DMS79 treated with DMSO at 0.1 percent for 48 hours (cell line): ENCODE data around the gene CACNA2D4.

Experiments used
- DNase-seq: peaks from one replicate; lab custom pipeline; 2025; lab: John Stamatoyannopoulos, UW

Gene CACNA2D4

DNA sequence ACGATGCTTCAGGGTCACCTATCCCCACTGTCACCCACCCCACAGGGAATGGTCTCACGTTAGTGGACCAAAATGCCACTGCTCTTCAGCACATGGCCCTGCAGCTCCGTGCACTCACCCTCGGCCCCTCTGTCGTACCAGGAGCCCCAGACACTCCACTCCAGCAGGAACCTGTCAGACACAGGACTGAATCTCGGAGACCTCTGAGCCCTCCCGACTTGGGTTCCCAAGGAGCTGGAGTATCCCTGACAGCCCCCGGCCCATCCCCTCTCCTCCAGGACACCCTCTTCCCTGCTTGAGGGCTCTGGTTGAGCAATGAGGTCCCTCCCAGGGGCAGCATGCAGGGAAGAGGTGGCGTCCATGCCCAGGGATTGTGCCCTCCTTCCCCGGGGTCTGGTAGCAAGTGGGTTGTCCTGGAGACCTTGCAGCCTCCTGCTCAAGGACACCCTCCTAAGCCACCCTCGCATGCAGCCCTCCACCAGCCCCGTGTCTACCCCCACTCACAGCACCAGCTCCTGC is 118.5 kb downstream of the CACNA2D4 start:
- no peak for DNase-seq

DNA sequence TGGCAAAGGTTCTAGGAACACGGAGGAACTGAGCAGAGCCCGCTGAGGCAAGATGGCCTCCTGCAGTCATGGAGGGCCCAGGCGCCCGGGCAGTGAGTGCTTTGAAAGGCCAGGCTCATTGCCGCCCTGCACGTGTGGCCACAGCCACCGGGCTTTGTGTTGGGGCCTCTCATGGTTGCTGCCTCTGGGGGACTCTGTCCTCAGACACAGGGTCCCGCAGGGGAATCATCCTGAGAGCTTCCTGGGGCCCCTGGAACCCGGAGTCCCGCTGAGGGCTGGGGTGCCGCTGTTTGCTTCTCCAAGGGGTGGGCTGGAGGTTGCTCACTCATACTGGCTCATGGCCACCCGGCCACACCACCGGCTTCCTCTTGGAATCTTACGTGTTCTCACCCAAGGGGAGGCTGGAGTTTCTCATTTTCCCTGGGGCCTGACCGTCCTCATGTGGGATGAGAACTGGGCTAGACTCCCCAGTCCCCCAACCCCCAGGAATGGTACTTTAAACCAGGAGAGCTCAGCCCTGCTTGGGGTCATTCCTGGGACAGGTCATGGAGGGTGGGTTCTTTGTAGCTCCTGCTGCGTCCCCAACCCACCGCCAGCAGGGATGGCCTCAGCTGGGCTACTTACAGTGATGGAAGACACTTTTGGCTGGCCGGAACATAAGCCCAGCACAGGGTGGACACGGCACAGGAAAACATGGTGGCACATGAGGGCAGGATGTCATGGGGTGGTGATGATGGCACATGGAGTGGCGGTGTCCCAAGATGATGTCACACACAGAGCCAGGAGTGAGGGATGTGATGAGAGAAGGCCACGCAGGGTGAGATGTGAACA is 119.2 kb downstream of the CACNA2D4 start:
- no peak for DNase-seq

DNA sequence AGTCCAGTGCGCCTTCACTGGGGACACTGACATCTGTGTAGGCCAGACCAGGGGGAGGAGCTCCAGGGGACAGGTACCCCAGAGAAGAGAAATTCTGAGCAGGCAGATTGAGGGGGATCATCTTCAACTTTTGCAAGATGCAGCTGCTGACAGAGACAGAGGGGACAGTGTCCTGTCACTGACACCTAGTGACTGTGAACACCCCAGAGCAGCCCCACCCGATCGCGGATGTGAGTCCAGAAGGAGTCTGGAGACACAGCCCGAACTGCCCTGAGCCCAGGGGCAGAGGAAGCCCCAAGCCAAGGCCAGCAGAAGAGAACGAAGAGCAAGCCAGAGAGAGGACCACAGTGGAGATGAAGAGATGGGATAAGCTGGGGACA is 119.8 kb downstream of the CACNA2D4 start:
- no peak for DNase-seq

DNA sequence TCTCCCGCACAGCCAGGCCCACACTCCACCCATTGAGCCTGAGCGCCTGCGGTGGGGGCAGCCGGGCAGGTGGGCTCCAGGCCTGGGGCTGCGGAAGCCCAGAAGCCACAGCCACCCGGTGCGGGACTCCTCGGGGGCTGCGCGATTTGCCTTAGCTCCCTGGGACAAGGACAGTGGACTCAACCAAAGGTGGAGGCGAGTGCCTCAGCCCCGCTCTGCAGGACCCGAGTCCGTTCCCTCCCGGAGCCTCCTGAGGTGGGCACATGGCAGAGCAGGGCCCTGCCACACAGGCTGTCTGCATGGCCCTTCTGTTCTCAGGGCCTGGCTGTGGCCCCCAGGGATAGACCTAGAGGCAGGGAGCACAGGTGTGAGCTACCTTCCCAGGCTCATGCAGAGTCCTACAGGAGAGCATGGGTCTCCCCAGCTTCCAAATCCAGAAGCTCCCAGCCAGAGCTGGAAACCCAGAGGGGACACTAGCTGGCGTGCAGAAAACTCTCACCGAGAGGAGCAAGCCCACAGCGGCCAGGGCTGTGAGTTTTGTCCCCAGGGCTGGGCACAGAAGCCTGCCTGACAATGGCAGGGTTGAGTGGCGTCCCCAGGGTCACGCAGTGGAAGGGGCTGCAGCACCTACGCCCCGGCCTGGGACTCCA is 120.3 kb downstream of the CACNA2D4 start:
- no peak for DNase-seq

DNA sequence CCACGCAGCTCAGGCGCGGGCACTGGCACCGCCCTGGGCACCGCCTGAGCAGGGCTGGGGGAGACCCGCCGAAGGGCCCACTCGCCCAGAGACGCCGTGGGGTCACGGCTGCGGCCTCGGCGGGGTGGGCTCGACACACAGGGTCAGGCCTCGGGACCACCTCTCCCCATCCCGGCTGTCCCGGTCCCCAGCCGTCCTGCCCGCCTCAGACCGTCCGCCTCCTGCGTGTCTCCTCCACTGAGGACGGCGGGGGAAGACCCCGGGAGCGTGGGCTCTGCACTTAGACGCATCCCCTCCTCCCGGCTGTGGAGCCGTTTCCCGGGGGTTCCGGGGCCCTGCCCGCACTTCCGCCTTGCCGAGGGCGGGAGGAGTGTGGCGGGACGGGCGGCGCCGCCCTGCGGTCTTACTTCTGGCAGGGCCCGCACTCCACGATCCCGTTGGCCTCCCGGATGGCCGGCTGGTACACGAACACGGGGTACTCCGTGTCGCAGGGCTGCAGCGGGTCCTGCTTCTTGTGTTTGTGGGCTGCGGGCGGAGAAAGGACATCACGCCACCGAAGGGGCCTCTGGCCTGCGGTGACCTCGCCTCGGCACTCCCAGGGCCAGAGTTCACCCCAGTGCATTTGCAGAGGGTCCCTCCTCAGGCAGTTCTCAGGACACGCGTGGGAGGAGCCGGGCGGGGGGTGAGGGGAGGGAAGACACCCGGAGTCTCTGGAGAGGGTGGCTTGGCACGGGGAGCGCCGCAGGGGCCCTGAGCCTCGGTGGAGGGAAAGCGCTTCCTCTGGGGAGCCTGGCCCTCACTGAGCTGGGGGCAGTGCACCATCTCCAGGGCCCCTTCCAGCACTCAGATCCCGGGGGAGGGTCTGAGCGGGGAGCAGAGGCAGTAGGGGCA is 121.2 kb downstream of the CACNA2D4 start:
- DNase-seq = no peak

DNA sequence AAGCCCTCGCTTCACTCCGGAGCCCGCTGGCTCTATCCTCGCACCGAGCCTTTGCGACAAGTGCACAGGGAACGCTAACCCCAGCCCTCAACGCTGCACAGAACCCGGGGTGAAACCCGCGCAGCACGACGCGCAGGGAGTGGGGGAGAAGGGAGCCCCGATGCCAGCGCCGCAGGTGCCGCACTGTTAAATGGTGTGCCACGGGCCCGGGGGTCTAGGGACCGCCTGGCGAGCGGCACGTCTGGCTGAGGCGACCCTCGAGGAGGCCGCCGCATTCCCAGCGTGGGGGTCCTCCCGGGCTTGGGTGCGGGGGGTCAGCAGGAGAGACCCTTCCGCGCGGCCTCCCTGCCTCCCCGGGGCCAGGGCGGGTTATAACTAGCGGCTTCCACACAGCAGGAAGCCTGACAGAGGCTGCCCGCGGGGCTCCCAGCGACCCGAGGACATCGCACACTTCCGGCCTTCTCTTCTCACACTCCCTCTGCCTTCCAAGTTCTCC is 121.9 kb downstream of the CACNA2D4 start:
- DNase-seq = no peak

DNA sequence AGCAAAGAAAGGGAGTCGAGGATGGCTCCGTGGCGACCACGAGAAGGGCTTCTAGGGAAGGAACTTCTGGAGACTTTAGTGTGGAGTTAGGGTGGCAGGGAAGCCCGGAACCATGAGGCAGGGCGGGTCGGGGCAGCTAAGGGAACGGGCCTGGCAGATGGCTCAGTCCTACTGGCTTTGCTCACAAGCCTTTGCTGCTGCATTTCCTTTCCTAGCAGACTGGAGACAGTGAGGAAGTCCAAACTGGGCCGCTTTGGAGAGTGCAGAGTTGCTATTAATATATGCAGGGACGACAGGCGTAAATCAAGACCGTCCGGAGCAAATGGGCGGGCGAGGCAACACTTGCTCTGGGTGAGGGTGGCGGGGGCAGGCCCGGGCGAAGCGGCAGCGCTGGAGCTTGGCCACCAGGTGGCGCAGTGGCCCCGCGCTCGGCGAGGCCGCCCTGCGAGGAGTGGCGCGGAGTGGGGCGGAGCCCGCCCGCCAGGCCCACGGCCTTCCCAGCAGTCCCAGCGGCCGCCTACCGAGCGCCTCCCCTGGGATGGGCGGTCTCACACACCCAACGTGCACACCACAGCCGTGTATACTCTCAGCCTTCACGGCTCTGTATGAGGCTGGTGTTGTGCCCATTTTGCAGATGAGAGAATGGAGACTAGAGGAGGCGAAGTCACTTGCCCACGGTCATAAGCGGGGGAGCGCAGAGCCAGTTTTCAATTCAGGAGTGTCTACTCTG is 122.5 kb downstream of the CACNA2D4 start:
- peak; percentile 14 for DNase-seq

DNA sequence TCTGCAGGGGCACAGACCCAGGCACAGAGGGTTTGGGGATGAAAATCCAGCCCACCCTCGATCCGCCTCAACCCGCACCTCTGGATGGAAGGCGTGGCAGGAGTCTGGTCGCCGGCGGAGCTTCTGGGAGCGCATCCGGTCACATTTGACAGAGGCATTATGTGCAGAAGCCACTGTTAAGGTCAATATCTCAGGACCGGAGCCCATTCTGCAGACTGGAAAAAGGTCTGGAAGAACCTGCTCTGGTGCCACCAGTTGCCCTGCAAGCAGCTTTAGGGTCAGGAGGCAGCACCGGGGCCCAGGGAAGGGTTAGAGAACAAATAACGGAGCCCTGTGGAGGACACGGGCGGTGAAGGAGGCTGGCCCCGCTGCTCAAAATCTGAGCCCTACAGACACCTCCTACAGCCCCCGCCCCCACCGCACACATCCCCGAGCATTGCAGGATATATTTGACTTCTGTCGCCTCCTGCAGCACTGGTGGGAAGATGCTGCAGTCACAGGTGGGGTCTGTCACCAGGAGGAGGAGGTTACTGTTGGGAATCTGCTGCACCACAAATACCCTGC is 123.1 kb downstream of the CACNA2D4 start:
- DNase-seq = no peak

DNA sequence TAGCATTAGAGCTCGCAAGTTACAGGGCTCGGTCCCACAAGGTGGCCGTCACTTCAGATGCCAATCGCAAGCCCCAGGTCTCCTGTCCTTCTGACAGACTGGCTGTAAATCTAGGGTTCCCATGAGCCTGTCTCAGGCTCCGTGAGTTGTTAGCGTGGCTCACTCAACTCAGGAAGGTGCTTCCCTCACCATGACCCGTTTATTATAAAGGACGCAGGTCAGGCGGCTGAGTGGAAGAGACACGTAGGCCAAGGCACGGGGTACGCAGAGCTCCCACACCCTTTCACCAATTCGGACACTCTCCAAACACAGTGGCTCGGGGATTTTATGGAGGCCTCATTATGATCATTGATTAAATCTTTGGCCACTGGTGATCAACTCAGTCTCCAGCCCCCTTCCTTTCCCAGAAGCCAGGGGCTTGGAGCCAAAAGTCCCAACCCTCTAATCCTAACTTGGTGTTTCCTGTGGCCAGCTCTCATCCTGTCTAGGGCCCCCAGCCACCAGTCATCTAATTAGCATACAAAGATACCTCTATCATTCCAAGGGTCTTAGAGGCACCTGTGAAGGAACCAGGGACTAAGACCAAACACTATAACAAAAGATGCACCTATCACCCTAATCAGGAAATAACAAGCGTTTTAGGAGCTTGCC is 123.9 kb downstream of the CACNA2D4 start:
- DNase-seq = no peak

DNA sequence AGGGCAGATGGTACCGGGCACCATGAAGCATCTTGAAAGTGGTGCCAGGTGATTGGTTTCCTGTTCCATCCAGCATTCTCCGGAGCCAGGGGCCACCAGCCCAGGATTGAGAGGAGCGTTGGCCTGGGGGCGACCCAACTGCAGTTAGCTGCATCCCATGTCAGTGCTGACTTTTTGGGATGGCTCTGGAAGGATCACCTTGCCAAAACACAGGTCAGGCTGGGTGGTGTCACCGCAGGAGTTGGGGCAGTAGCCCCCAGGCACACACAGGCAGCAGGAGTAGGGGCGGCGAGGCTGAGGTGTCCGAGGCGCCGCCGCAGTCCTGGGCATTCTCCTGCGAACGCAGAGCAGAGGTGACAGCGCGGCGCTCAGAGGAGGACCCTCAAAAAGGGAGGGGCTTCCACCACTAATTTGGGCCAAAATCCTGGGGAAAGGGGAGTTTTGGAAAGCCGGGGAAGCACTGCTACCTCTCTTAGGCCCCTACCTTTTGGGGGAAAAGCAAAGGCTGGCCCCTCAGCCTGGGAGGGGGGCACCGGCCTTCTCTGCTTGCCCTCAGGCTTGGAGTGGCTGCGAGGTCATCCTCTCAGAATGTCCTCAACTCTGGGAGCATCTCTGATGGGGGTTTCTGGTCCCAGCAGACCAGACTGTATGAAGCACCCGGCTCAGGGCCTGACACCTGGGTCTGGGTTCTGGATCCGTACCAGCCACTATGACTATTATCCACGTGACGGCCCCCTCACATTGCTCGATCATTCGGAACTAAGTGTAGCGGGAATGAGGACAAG is 124.8 kb downstream of the CACNA2D4 start:
- DNase-seq = no peak

DNA sequence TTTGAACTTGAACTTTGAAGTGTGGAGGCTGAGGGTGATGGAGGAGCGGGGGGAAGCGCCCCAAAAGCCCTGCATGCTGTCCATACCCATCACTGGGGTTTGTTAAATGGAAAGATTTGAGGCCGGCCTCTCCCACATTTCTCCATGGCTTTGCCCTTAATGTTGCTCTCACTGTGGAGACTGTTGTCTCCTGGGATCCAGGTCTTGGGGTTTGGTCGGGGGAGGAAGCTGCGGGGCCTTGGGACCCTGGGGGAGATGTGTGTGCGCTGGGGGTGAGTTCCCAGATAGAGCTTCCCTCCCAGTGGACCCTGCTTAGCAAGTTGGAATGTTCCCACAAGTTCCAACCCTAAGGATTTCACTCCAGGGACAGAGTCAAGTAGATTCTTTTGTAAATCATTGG is 126.0 kb downstream of the CACNA2D4 start:
- no peak for DNase-seq

DNA sequence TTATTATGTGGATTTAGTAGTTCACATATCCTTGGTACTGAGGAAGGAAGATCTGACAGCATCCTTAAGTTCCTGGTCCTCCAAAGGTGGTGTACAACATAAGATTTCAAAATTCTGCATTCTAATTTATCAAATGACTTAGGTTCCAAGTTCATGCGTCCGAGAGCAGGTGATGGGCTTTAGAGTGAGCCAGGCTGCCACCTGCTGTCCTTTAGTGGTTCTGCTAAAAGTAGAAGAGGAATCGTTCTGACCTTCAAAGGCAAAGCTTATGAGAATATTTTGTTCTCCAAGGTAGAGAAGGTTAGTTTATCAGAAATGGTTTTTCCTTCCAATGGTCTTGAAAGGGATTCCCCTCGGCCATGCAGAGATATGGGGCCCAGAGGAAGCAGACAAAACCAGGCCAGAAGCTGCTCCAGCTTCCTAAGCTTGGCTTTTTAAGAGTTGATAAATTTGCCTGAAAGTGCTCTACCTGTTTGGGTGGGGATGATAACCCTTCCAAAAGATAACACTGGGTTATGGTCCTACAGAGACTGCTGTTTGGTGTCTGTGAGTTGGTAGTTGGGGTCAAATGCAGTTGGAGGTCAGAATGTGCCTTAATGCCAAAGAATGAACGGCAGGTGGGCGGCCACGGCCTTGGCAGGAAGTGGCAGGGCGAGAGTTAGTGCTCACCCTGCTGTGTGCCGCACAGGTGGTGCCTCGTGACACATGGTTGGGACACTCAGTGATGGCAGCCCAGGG is 127.2 kb downstream of the CACNA2D4 start:
- DNase-seq = peak; percentile 65

DNA sequence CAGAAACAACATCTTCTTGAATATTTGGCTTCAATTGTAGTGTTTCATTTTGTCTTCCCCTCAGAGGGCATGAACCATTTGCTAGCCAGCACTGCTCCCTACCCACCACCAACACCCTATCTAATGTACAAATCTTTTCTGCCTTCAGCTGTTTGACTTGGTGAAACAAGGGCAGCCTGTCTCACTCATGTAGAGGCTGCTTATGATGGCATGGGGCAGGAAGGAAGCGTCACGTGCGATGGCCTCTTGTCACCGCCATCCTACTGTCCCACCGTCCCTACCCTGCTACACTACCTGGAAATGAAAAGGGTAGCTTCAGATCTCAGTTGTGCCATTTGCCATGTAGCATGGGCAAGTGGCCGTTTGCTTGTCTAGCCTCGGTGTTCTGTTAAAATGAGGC is 128.0 kb downstream of the CACNA2D4 start:
- no peak for DNase-seq

DNA sequence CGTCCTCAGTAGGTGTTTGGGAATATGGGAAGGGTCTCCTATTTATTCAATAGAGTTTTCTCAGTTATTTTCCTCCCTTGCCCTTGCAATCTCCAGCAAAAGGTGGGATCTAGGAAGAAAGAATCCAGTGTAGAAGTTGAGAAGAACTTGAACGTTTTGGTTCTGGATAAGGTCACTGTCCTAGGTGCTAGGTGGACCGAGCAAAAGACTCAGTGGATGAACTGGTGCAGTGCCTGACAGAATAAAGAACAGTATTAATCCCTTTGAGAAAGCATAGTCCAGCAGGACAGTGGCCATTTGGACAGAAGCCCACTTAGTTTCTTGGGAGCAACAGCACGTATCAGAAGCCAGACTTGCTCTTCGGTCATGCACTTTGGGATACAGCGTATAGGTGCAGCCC is 130.7 kb downstream of the CACNA2D4 start:
- no peak for DNase-seq

DNA sequence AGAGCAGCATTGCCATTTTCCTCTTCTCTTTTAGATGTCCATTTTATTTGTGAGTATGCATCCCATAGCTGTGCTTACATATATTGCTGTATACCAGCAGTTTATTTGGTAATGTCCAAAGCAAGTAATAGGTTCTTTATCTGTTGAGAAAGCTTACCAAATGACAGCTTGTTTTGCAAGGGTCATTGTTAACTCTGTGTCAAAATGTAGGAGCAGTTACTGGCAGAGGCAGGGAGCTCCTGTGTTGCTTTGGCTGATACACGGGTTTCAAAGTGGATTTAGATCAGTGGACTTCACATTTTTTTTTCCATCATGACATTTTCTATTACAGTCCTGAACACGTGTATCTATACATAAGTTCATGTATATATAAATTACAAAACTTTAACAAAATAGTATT is 136.2 kb downstream of the CACNA2D4 start:
- DNase-seq = no peak

DNA sequence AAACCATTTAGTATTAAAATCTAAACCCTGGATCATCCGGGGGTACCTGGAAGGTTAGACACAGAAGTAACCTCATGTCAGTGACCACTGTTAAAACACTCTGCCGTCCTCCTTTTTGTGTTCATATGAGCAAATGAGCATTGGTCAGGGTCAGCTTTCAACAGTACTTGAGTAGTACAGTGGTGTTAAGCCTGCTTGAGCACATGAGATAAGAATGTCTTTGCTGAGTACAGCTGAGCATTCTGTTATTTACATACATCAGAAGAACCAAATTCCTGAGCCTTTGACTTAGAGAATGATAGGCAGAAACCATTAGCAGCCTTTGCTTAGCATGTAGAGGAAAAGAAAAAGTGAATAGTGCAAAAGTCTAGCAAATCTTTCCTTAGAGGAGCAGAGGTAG is 136.7 kb downstream of the CACNA2D4 start:
- no peak for DNase-seq

DNA sequence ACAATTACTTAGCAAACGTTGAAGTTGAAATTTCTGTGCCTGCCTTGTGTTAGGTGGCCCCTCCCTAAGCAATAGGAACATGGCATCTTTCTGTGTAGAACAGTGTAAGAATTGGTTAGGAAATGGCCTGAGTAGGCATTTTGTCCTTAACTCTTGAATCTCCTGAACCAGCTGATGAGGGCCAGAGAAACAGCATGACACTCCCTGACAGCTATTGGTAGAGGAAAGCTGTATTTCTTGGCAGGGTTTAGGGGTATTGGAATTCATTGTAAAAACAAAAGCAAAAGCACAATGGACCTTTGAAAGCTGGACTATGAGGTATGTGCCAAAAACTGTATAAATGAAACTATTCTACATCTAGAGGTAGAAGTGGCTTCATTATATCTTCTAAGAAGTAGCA is 138.7 kb downstream of the CACNA2D4 start:
- DNase-seq = no peak

DNA sequence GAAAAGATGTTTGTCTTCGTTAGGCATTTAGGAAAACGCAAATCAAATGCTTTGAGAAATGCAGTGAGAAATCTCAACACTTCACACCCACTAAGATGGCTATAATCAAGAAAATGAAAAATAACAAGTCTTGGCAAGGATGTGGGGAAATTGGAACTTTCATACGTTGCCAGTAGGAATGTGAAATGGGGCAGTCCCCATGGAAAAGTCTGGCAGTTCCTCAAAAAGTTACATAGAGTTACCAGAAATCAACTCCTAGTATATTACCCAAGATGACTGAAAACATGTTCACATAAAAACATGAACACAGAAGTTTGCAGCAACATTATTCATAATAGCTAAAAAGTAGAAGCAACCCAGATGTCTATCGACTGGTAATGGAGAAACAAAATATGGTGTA is 139.5 kb downstream of the CACNA2D4 start:
- no peak for DNase-seq

DNA sequence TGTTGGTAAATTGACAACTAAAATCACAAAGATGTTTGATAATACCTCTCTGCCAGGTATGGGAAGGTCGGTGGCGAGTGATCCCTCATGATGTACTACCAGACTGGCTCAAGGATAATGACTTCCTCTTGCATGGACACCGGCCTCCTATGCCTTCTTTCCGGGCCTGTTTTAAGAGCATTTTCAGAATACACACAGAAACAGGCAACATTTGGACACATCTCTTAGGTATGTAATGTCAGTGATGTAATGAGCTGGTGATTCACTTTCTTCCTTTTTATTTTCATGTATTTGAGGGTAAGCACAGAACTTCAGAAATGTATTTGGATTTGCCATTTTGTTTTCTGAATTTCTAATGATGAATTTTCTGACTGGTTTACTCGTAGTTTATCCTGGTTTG is 140.7 kb downstream of the CACNA2D4 start:
- no peak for DNase-seq
